RPMI7951 (cell line): ENCODE results near the gene EIF2AK3. TPM values are rescaled to one million over a fixed set of nuclear protein-coding genes. Genes with fewer than 3 reads are reported as not detected.
A peak's percentile ranks its signal among the peaks of the same experiment; 100 is the strongest.
"Not testable (repeated sequence)": the region's sequence is repeated elsewhere in the genome, so short reads cannot be mapped to it uniquely, and the experiment has no call there.

Source experiments
- DNase-seq: peaks from one replicate; pipeline ENCODE4 v3.0.0-alpha.2; 2012; ENCODE audit warnings: low read depth
- total RNA-seq: library from RNA; depleted of rRNA; stranded (reverse); fragments of >200 nt; shearing (Covaris generic); gene quantifications from 2 replicates; pipeline ENCODE4 v1.2.3, GENCODE V29; 2014; rRNA removed

The EIF2AK3 gene
- total RNA-seq = 18.0 and 19.9 TPM in 2 replicates

- peak; percentile 100 for DNase-seq
These were observed at the start of gene EIF2AK3 for GRCh38 chr2:88627055-88627855. EIF2AK3 (minus strand) TSS chr2:88627464; CDS start chr2:88627274, 190 bp downstream.

DNA sequence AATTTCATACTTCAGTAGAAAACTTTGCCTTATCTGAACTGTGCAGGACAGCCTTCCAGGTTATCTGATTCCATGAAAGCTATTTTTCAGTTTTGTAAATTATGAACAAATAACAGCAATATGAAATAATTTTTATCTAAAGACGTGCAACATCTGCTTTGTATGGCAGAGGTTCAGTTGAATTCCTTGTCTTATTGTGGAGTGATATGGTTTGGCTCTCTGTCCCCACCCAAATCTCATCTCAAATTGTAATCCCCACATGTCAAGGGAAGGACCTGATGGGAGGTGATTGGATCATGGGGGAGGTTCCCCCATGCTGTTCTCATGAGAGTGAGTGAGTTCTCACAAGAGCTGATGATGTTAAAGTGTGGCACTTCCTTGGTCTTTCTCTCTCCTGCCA is 46.1 kb upstream of the EIF2AK3 start:
- no peak for DNase-seq

- DNase-seq = peak; percentile 87
These were observed 44.6 kb upstream of the EIF2AK3 start for GRCh38 chr2:88671786-88672427.

- DNase-seq = peak; percentile 45
These were observed 42.4 kb upstream of the EIF2AK3 start for GRCh38 chr2:88669482-88670214.

DNA sequence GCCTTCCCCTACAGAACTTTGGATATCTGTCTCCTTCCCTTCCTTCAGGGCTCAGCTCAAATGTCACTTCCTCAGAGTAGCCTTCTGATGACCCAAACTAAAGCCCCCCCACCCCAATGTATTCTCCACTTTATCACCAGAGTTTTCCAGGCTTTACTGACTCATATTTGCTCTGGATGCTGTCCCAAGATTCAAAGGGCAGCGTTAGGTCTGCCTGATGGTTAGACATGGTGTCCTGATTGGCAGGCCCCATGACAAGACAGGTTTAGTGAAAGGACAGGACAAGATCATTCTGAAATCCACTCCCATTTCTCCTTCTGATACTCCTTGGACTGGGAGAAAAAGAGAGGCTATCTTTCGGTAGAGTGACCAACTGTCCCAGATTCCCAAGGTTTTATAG is 41.6 kb upstream of the EIF2AK3 start:
- DNase-seq = no peak

DNA sequence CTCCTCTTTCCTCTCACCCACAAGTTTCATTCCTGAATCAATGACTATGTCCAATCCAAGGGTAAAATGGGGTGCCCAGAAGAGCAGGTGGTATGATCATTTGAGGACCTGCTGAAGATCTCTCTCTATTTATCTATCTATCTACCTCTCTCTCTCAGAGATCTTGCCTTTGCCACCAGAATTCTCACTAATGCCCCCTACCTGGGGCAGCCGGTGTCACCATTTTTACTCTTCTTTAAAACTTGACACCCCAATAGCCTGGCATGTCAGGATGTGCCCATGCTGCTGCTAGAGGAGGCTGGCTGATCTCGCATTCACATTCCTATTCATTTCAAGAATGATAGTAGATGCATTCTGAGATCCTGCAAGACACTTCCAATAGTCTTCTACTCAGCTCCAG is 40.0 kb upstream of the EIF2AK3 start:
- no peak for DNase-seq

GRCh38 chr2:88666576-88666975 is 39.3 kb upstream of the EIF2AK3 start:
- DNase-seq = no peak

- DNase-seq = no peak
These were observed 33.4 kb upstream of the EIF2AK3 start for GRCh38 chr2:88660622-88661021.

DNA sequence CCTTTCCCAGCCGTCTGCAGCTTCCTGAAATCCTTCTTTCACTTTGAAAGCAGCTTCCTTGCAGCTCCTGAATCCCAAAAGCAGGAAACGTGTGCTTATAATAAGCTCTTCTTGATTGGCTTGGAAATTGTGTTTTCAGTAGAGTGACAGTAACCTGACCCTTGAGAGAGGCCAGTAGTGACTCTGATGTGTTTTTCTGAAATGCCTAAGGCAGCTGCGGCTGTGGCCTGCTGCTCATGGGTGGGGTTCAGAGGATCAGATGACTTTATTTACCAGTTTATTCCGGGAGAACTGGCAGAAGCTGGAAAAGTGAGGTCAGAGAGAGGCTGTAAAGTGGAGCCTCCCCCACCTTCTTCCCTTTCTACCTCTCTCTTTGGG is 32.3 kb upstream of the EIF2AK3 start:
- peak; percentile 92 for DNase-seq

DNA sequence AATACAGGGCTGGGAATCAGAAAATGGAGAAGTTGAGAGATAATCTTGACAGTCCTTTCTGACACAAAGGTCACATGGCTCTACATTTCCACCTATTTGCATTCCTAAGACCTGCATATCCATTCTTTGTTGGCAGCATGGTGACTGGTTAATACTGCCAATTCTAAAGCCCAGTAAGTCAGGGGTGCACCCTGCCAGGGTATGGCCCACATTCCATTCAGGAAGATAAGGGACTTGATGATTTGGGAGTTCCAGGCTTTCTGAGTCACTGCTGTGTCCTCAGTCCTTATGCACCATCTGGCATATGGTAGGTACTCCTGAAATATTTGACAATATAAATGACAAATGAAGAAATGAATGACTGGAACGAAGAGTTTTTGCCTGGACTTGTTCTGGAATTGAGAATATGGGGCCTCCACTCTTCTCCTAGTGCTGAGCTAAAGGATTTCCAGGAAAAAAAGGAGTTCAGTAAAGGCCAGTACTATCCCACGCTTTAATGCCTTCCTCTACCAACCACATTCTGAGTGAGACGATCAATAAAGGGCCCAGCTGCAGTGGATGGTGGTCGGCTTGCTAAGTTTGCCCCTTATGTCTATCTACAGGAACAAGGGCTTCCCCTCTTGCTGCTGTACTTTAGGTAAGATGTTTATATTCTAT is 31.7 kb upstream of the EIF2AK3 start:
- peak; percentile 73 for DNase-seq

GRCh38 chr2:88658326-88658725 is 31.1 kb upstream of the EIF2AK3 start:
- DNase-seq = peak; percentile 26

GRCh38 chr2:88657131-88657530 is 29.9 kb upstream of the EIF2AK3 start:
- peak; percentile 51 for DNase-seq

DNA sequence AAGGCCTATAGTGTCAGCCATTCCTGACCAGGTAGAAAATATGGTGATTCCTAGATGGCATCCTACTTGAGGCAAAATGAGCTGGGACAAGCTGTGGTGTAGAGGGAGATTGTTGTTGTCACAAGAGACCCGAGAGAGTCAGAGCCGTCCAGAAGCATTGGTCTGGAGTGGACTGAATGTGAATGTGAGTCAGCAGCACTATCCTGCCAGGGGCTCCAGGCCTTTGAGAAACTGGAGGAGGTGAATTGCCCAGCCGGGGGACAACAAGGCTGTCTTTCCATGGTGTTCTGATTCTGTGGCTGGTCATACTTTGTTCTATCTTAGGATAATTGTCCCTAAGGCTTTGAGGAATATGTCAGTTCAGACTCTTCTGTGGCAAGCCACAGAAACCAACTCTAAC is 29.4 kb upstream of the EIF2AK3 start:
- peak; percentile 62 for DNase-seq

DNA sequence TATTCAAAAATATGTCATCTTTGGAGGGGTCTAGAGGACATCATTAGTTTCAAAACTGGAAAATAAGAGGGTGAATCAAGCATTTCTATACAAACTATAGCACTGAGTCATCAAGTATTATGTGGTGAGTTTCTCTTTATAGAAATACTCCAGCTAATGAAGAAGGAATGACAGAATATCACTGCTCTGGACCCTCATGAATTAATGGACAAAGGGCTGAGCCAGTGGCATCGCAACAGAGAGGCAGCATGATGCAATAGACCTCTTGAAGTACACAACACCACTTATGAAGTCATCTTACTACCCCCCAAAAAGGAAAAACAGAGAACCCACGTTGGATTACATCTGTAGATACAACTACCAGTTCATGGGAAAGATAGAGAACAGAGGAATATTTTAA is 27.4 kb upstream of the EIF2AK3 start:
- DNase-seq = peak; percentile 23

DNA sequence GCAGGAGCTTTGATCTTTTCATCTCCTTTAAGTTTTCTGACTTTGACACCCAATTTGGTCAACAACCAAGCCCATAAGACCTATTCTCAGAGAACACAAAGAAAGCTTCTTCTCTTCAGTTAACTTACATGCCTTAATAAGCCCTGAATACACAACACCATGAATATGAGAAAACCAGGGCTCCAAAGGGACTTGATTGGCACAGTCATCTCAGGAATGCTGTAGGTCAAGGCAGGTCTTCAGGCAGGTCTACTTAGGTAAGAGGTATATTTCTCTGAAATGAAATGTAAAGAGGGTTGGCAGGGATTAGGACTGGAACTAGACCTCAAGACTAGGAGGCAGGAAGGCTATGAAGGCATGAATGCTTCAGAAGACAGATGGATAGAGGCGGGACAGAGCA is 24.4 kb upstream of the EIF2AK3 start:
- no peak for DNase-seq

- not testable (repeated sequence) for DNase-seq
These were observed 18.1 kb upstream of the EIF2AK3 start for GRCh38 chr2:88645291-88645882.

DNA sequence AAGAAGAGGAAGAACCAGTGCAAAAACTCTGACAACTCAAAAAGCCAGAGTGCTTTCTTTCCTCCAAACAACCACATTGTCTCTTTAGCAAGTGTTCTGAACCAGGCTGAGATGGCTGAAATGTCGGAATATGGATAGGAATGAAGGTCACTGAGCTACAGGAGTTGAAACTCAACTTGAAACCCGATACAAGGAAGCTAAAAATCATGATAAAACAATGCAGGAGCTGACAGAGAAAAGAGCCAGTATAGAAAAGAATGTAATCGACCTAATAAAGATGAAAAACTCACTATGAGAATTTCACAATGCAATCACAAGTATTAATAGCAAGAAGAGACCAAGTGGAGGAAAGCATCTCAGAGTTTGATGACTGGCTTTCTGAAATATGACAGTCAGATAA is 15.0 kb upstream of the EIF2AK3 start:
- DNase-seq = no peak

DNA sequence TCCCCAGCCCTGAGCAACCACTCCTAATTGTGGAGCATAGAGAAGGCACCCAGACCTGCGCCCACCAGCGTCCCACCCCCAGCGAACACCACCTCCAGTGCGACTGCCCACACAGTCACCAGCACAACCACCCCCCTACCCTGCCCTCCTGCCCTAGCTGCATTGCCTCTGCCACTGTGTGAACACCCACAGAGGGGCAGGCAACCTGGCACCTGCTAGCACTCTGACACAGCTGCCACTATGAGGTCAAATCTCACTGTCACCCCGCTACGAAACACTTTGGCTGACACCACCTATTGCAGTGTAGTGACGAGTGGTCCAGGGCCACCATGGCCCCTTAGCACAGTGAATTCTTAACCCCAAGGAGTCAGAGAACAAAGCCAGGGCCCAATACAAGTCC is 14.1 kb upstream of the EIF2AK3 start:
- DNase-seq = no peak

- DNase-seq = no peak
These were observed 12.6 kb upstream of the EIF2AK3 start for GRCh38 chr2:88639865-88640264.

- DNase-seq = peak; percentile 44
These were observed 11.5 kb upstream of the EIF2AK3 start for GRCh38 chr2:88638743-88639142.

DNA sequence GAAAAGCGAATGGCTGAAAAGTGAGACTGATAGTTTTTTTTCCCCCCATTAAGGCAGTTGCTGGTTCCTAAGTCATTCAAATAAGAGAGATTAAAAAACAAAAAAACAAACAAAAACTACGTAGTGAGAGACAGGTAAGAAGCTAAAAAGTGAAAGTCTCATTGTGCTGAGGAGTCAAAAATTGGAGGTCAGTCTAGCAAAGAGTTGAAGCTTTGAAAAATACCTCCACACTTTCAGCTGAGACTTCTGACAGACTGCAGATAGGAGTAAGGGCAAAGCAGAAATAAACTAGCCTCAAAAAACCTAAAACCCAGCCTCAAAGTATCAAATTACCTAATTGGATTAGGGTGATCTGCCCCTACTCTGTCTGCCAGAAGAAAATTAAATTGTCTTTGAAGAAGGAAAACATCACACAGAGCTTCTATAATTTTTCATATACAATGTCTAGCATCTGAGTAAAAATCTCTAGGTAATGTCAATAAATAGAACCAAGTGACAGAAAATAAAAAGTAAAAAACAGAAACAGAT is 10.9 kb upstream of the EIF2AK3 start:
- no peak for DNase-seq
